HG03039 (cell line): ENCODE measurements around the gene STAB1.

ENCODE experiments used
- ATAC-seq: cut with Tn5 transposase; IDR thresholded peaks from one replicate; pipeline ENCODE4 v1.9.1; 2021; ENCODE audit warnings: mild to moderate bottlenecking, moderate library complexity; ENCODE audit not compliant: unreplicated experiment

Gene STAB1

GRCh38 chr3:52532838-52533622, 37.9 kb downstream of the STAB1 start:
- no peak for ATAC-seq

GRCh38 chr3:52533623-52534280, 38.6 kb downstream of the STAB1 start, which contains the start of gene NT5DC2:
TSS of gene NT5DC2 (minus strand) at chr3:52533857. CDS start at chr3:52533737, 120 bp downstream.
- peak; percentile 29 for ATAC-seq

GRCh38 chr3:52534281-52535183, 39.4 kb downstream of the STAB1 start:
- ATAC-seq = no peak

- no peak for ATAC-seq
Measured at GRCh38 chr3:52535411-52536111, 40.4 kb downstream of the STAB1 start.

GRCh38 chr3:52536112-52536368, 40.9 kb downstream of the STAB1 start:
- ATAC-seq = no peak

- ATAC-seq = peak; percentile 84
Measured at GRCh38 chr3:52536369-52537164, 41.4 kb downstream of the STAB1 start, which contains the start of gene UQCC5. TSS of gene UQCC5 (plus strand) at chr3:52536605. CDS start at chr3:52536756, 151 bp downstream.

- no peak for ATAC-seq
Measured at GRCh38 chr3:52537165-52537620, 42.1 kb downstream of the STAB1 start.

- ATAC-seq = no peak
Measured at GRCh38 chr3:52537726-52538421, 42.7 kb downstream of the STAB1 start.

- ATAC-seq = no peak
Measured at GRCh38 chr3:52539010-52539653, 44.0 kb downstream of the STAB1 start.

- ATAC-seq = no peak
Measured at GRCh38 chr3:52541050-52541449, 45.9 kb downstream of the STAB1 start.

GRCh38 chr3:52544937-52545336, 49.8 kb downstream of the STAB1 start:
- ATAC-seq = no peak

GRCh38 chr3:52546111-52546901, 51.2 kb downstream of the STAB1 start:
- no peak for ATAC-seq

GRCh38 chr3:52547143-52547542, 52.0 kb downstream of the STAB1 start:
- no peak for ATAC-seq

- no peak for ATAC-seq
Measured at GRCh38 chr3:52551118-52551517, 56.0 kb downstream of the STAB1 start.

GRCh38 chr3:52552089-52552488, 57.0 kb downstream of the STAB1 start:
- ATAC-seq = no peak

GRCh38 chr3:52554026-52554755, 59.1 kb downstream of the STAB1 start:
- no peak for ATAC-seq

GRCh38 chr3:52555056-52555455, 59.9 kb downstream of the STAB1 start:
- ATAC-seq = no peak
